RPMI7951 (cell line): ENCODE results near the gene CA5A. TPM values are rescaled to one million over a fixed set of nuclear protein-coding genes. Genes with fewer than 3 reads are reported as not detected.
A peak's percentile ranks its signal among the peaks of the same experiment; 100 is the strongest.
"Not testable (repeated sequence)": the region's sequence is repeated elsewhere in the genome, so short reads cannot be mapped to it uniquely, and the experiment has no call there.

Experiments
- DNase-seq: peaks from one replicate; pipeline ENCODE4 v3.0.0-alpha.2; 2012; ENCODE audit warnings: low read depth
- total RNA-seq: library from RNA; depleted of rRNA; stranded (reverse); fragments of >200 nt; shearing (Covaris generic); gene quantifications from 2 replicates; pipeline ENCODE4 v1.2.3, GENCODE V29; 2014; rRNA removed

The CA5A gene
- not detected in 2 replicates for total RNA-seq

- DNase-seq = no peak
These were observed at the start of gene CA5A for GRCh38 chr16:87936375-87937230. Gene CA5A, minus strand, starts transcription at chr16:87936529. Its CDS starts 79 bp downstream, at chr16:87936450.

GRCh38 chr16:87985493-87985892, 49.2 kb upstream of the CA5A start:
- not testable (repeated sequence) for DNase-seq

GRCh38 chr16:87984632-87985267, 48.4 kb upstream of the CA5A start:
- DNase-seq = no peak

GRCh38 chr16:87984180-87984579, 47.9 kb upstream of the CA5A start:
- DNase-seq = peak; percentile 33

GRCh38 chr16:87983737-87984097, 47.4 kb upstream of the CA5A start:
- peak; percentile 68 for DNase-seq

- DNase-seq = not testable (repeated sequence)
These were observed 46.9 kb upstream of the CA5A start for GRCh38 chr16:87983072-87983736.

- DNase-seq = no peak
These were observed 46.3 kb upstream of the CA5A start for GRCh38 chr16:87982581-87983041.

GRCh38 chr16:87981376-87981775, 45.0 kb upstream of the CA5A start:
- DNase-seq = not testable (repeated sequence)

- DNase-seq = not testable (repeated sequence)
These were observed 43.7 kb upstream of the CA5A start for GRCh38 chr16:87979911-87980630.

GRCh38 chr16:87979352-87979751, 43.0 kb upstream of the CA5A start:
- DNase-seq = no peak

GRCh38 chr16:87978127-87978526, 41.8 kb upstream of the CA5A start:
- no peak for DNase-seq

GRCh38 chr16:87976665-87977064, 40.3 kb upstream of the CA5A start:
- DNase-seq = no peak

GRCh38 chr16:87974178-87974577, 37.8 kb upstream of the CA5A start:
- DNase-seq = no peak

- DNase-seq = no peak
These were observed 37.4 kb upstream of the CA5A start for GRCh38 chr16:87973717-87974116.

GRCh38 chr16:87971933-87972332, 35.6 kb upstream of the CA5A start:
- DNase-seq = no peak

GRCh38 chr16:87970186-87970585, 33.9 kb upstream of the CA5A start:
- no peak for DNase-seq

- DNase-seq = no peak
These were observed 32.2 kb upstream of the CA5A start for GRCh38 chr16:87968541-87968940.

- no peak for DNase-seq
These were observed 30.4 kb upstream of the CA5A start for GRCh38 chr16:87966685-87967185.

GRCh38 chr16:87966064-87966645, 29.8 kb upstream of the CA5A start:
- DNase-seq = no peak

- DNase-seq = no peak
These were observed 29.1 kb upstream of the CA5A start for GRCh38 chr16:87965417-87965816.

- DNase-seq = no peak
These were observed 27.8 kb upstream of the CA5A start for GRCh38 chr16:87964049-87964659.
